Measurements from ENCODE around the gene MAGEA4.

The MAGEA4 gene

GRCh38 chrX:151873096-151873495 lies 39.6 kb upstream of the MAGEA4 start:
- H3K9me3 ChIP-seq (ENCODE audit: low read length), result no peaks in the 10 kb centered on the region
- H3K9me2 ChIP-seq (ENCODE audit: low read depth, low read length), result no peaks in the 10 kb centered on the region
- H3K27me3 ChIP-seq (ENCODE audit: insufficient read depth, low read length), result no peaks in the 10 kb centered on the region
- H3K4me1 ChIP-seq (ENCODE audit: insufficient read depth, low read length, severe bottlenecking), result no peaks in the 10 kb centered on the region
- no peaks in the 10 kb centered on the region for H3F3A ChIP-seq (ENCODE audit: insufficient read depth, low read length)
- TF ChIP-seq EZH2 (IDR thresholded peaks at IDR 0.05; ENCODE audit: borderline replicate concordance, low read length), result no peak
- no peak for TF ChIP-seq CTCF (IDR thresholded peaks at IDR 0.05; ENCODE audit: low read length)
- no peak overlapping the region for H3K4me3 ChIP-seq (ENCODE audit: low read depth, low read length, poor library complexity, severe bottlenecking)
- H3K27ac ChIP-seq (ENCODE audit: low read depth, low read length, poor library complexity, severe bottlenecking), result no peak overlapping the region
- H2AFZ ChIP-seq (ENCODE audit: low read length), result no peak overlapping the region
- no peak overlapping the region for H3K4me2 ChIP-seq (ENCODE audit: low read length)
- H3K9ac ChIP-seq (ENCODE audit: low read length), result no peak overlapping the region
- no peaks in the 10 kb centered on the region for H4K20me1 ChIP-seq (ENCODE audit: insufficient read depth, low read length)
- no peaks in the 10 kb centered on the region for H3K36me3 ChIP-seq (ENCODE audit: insufficient read depth, low read length)
- H3K79me2 ChIP-seq (ENCODE audit: insufficient read depth, low read length), result no peaks in the 10 kb centered on the region

- no peak overlapping the region for H3K4me2 ChIP-seq (ENCODE audit: low read length)
- H3K9me2 ChIP-seq (ENCODE audit: low read depth, low read length), result no peaks in the 10 kb centered on the region
- H2AFZ ChIP-seq (ENCODE audit: low read length), result no peak overlapping the region
- H3K9ac ChIP-seq (ENCODE audit: low read length), result no peak overlapping the region
- H4K20me1 ChIP-seq (ENCODE audit: insufficient read depth, low read length), result no peaks in the 10 kb centered on the region
- no peak overlapping the region for H3K4me3 ChIP-seq (ENCODE audit: low read depth, low read length, poor library complexity, severe bottlenecking)
- no peaks in the 10 kb centered on the region for H3K79me2 ChIP-seq (ENCODE audit: insufficient read depth, low read length)
- no peaks in the 10 kb centered on the region for H3K36me3 ChIP-seq (ENCODE audit: insufficient read depth, low read length)
- H3F3A ChIP-seq (ENCODE audit: insufficient read depth, low read length), result no peaks in the 10 kb centered on the region
- no peak for TF ChIP-seq EZH2 (IDR thresholded peaks at IDR 0.05; ENCODE audit: borderline replicate concordance, low read length)
- TF ChIP-seq CTCF (IDR thresholded peaks at IDR 0.05; ENCODE audit: low read length), result no peak
- H3K27ac ChIP-seq (ENCODE audit: low read depth, low read length, poor library complexity, severe bottlenecking), result no peak overlapping the region
- no peaks in the 10 kb centered on the region for H3K9me3 ChIP-seq (ENCODE audit: low read length)
- no peaks in the 10 kb centered on the region for H3K4me1 ChIP-seq (ENCODE audit: insufficient read depth, low read length, severe bottlenecking)
- no peaks in the 10 kb centered on the region for H3K27me3 ChIP-seq (ENCODE audit: insufficient read depth, low read length)
These were observed 37.2 kb upstream of the MAGEA4 start for GRCh38 chrX:151875270-151876026.

- no peaks in the 10 kb centered on the region for H4K20me1 ChIP-seq (ENCODE audit: insufficient read depth, low read length)
- no peaks in the 10 kb centered on the region for H3K9me3 ChIP-seq (ENCODE audit: low read length)
- H3K27me3 ChIP-seq (ENCODE audit: insufficient read depth, low read length), result no peaks in the 10 kb centered on the region
- H3K36me3 ChIP-seq (ENCODE audit: insufficient read depth, low read length), result no peaks in the 10 kb centered on the region
- H3K4me2 ChIP-seq (ENCODE audit: low read length), result no peak overlapping the region
- no peaks in the 10 kb centered on the region for H3K79me2 ChIP-seq (ENCODE audit: insufficient read depth, low read length)
- H2AFZ ChIP-seq (ENCODE audit: low read length), result no peak overlapping the region
- H3K9me2 ChIP-seq (ENCODE audit: low read depth, low read length), result no peaks in the 10 kb centered on the region
- H3F3A ChIP-seq (ENCODE audit: insufficient read depth, low read length), result no peaks in the 10 kb centered on the region
- no peak overlapping the region for H3K4me3 ChIP-seq (ENCODE audit: low read depth, low read length, poor library complexity, severe bottlenecking)
- TF ChIP-seq CTCF (IDR thresholded peaks at IDR 0.05; ENCODE audit: low read length), result no peak
- TF ChIP-seq EZH2 (IDR thresholded peaks at IDR 0.05; ENCODE audit: borderline replicate concordance, low read length), result no peak
- no peak overlapping the region for H3K27ac ChIP-seq (ENCODE audit: low read depth, low read length, poor library complexity, severe bottlenecking)
- no peaks in the 10 kb centered on the region for H3K4me1 ChIP-seq (ENCODE audit: insufficient read depth, low read length, severe bottlenecking)
- H3K9ac ChIP-seq (ENCODE audit: low read length), result no peak overlapping the region
These were observed 34.1 kb upstream of the MAGEA4 start for GRCh38 chrX:151878574-151878973.

All from OCI-LY1 (cell line).